Mesendoderm (in vitro differentiated cells): ENCODE data around the gene PEAR1.

Experiments used
- DNase-seq: peaks from one replicate; pipeline ENCODE4 v3.0.0; 2013
- H2AK5ac ChIP-seq: 2 replicates; pipeline ENCODE4 v1.6.1; 2013; ENCODE audit warnings: low read length, inconsistent platforms
- H2BK120ac ChIP-seq: 2 replicates; pipeline ENCODE4 v1.6.1; 2013; ENCODE audit warnings: low read depth, mild to moderate bottlenecking, low read length, moderate library complexity, mixed read lengths
- H2BK15ac ChIP-seq: replicated peaks from 2 replicates; pipeline ENCODE4 v1.6.1; 2013; ENCODE audit warnings: low read depth, mild to moderate bottlenecking, moderate library complexity
- H2BK5ac ChIP-seq: 2 replicates; pipeline ENCODE4 v1.6.1; 2013; ENCODE audit warnings: low read length, inconsistent platforms
- H3K18ac ChIP-seq: 2 replicates; pipeline ENCODE4 v1.6.1; 2013; ENCODE audit warnings: mild to moderate bottlenecking, low read length, mixed read lengths
- H3K23ac ChIP-seq: one replicate; pipeline ENCODE4 v1.6.1; 2013; ENCODE audit warnings: low read length
- H3K27ac ChIP-seq: 2 replicates; pipeline ENCODE4 v1.5.1; 2013; ENCODE audit warnings: low read depth, mild to moderate bottlenecking, inconsistent platforms, low read length, moderate library complexity
- H3K27me3 ChIP-seq: 2 replicates; pipeline ENCODE4 v1.6.1; 2013; ENCODE audit warnings: low read length, control low read depth, mild to moderate bottlenecking, inconsistent platforms; ENCODE audit not compliant: insufficient read depth, poor library complexity
- H3K36me3 ChIP-seq: 2 replicates; pipeline ENCODE4 v1.6.1; 2013; ENCODE audit warnings: low read length, inconsistent platforms; ENCODE audit not compliant: control insufficient read depth, insufficient read depth
- H3K4ac ChIP-seq: one replicate; pipeline ENCODE4 v1.6.1; 2013; ENCODE audit warnings: low read depth, mild to moderate bottlenecking, low read length, moderate library complexity
- H3K4me1 ChIP-seq: 2 replicates; pipeline ENCODE4 v1.6.1; 2013; ENCODE audit warnings: low read depth, low read length, inconsistent platforms; ENCODE audit not compliant: control insufficient read depth
- H3K4me2 ChIP-seq: 2 replicates; pipeline ENCODE4 v1.6.1; 2013; ENCODE audit warnings: low read length
- H3K4me3 ChIP-seq: 2 replicates; pipeline ENCODE4 v1.5.1; 2013; ENCODE audit warnings: mild to moderate bottlenecking, low read length
- H3K56ac ChIP-seq: one replicate; pipeline ENCODE4 v1.6.1; 2013; ENCODE audit warnings: low read length
- H3K79me1 ChIP-seq: 2 replicates; pipeline ENCODE4 v1.6.1; 2013; ENCODE audit warnings: low read length, inconsistent platforms
- H3K79me2 ChIP-seq: 2 replicates; pipeline ENCODE4 v1.6.1; 2013; ENCODE audit warnings: mild to moderate bottlenecking, low read length; ENCODE audit not compliant: control insufficient read depth, insufficient read depth
- H3K9ac ChIP-seq: 2 replicates; pipeline ENCODE4 v1.6.1; 2013; ENCODE audit warnings: low read length, inconsistent platforms
- H4K5ac ChIP-seq: one replicate; pipeline ENCODE4 v1.6.1; 2013; ENCODE audit warnings: low read length
- H4K8ac ChIP-seq: one replicate; pipeline ENCODE4 v1.6.1; 2013; ENCODE audit warnings: low read depth, mild to moderate bottlenecking, control low read depth, low read length, moderate library complexity
- WGBS: extraction: QIAGEN DNeasy Blood & Tissue Kit; methylation state at CpG from one replicate; pipeline ENCODE4 v1.1.7; 2013; ENCODE audit warnings: low lambda C conversion rate, missing lambda C conversion rate; ENCODE audit not compliant: insufficient coverage; ENCODE audit errors: extremely low coverage; 5-methylcytosine and 5-hydroxymethylcytosine counted together

PEAR1 gene

DNA sequence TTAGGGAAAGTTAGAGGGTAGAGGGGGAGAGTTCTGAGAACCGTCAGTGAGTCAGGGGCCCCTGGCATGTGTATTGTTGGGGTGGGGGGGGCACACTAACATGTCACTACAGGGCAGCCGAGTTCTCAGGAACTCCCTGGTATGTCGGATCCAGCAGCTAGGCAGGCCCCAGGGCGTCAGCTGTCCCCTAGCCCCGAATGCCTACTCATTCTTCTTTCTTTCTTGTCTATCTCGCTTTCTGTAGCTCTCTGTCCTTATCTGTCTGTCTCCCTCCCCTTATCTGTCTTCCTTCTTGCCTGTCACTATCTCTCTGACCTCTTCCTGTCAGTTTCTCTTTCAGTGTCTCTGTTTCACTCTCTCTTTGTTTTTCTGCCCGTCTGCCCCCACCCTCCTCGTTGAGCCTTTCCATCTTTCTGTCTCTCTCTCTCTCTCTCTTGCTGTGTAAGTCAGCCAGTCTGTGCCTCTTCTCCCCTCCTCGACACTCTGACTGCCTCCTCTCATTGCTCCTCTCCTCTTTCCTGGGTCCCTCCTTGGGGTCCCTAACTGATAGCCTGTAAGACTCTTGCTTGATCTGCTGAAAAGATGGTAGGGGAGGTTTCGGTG lies 30.4 kb upstream of the PEAR1 start:
- H2BK5ac ChIP-seq, result peak overlapping the region; percentile 54
- DNase-seq, result peak; percentile 82
- peak overlapping the region; percentile 67 for H3K56ac ChIP-seq
- H3K27ac ChIP-seq, result peak overlapping the region; percentile 21
- H3K23ac ChIP-seq, result no peak overlapping the region
- peak overlapping the region; percentile 6 for H3K9ac ChIP-seq
- no peak overlapping the region for H2BK120ac ChIP-seq
- H3K18ac ChIP-seq, result no peak overlapping the region
- H3K36me3 ChIP-seq, result no peaks in the 10 kb centered on the region
- no peak overlapping the region for H2AK5ac ChIP-seq
- no peak overlapping the region for H3K4me3 ChIP-seq
- peaks cover 25% of the 10 kb centered on the region for H3K27me3 ChIP-seq
- H4K8ac ChIP-seq, result no peak overlapping the region
- H3K4ac ChIP-seq, result peak overlapping the region; percentile 17
- H3K79me2 ChIP-seq, result no peaks in the 10 kb centered on the region
- H3K4me2 ChIP-seq, result peak overlapping the region; percentile 37
- H2BK15ac ChIP-seq, result no peak overlapping the region
- no CpG with 5 or more reads among the region's 10 CpGs for WGBS
- H3K79me1 ChIP-seq, result peaks cover 3% of the 10 kb centered on the region
- H3K4me1 ChIP-seq, result peaks cover 10% of the 10 kb centered on the region
- no peak overlapping the region for H4K5ac ChIP-seq

GRCh38 chr1:156863631-156864030 lies 29.9 kb upstream of the PEAR1 start:
- H3K56ac ChIP-seq, result peak overlapping the region; percentile 56
- H3K4me2 ChIP-seq, result no peak overlapping the region
- peak overlapping the region; percentile 54 for H2BK5ac ChIP-seq
- DNase-seq, result no peak
- H3K79me1 ChIP-seq, result peaks cover 3% of the 10 kb centered on the region
- H3K27ac ChIP-seq, result no peak overlapping the region
- peaks cover 9% of the 10 kb centered on the region for H3K4me1 ChIP-seq
- H3K36me3 ChIP-seq, result no peaks in the 10 kb centered on the region
- H4K5ac ChIP-seq, result no peak overlapping the region
- no peak overlapping the region for H4K8ac ChIP-seq
- H3K23ac ChIP-seq, result no peak overlapping the region
- no peak overlapping the region for H3K9ac ChIP-seq
- H3K4ac ChIP-seq, result no peak overlapping the region
- H2BK15ac ChIP-seq, result no peak overlapping the region
- H3K4me3 ChIP-seq, result no peak overlapping the region
- peak overlapping the region; percentile 40 for H2AK5ac ChIP-seq
- WGBS, result no CpG with 5 or more reads among the region's 7 CpGs
- no peaks in the 10 kb centered on the region for H3K79me2 ChIP-seq
- peaks cover 20% of the 10 kb centered on the region for H3K27me3 ChIP-seq
- no peak overlapping the region for H2BK120ac ChIP-seq
- no peak overlapping the region for H3K18ac ChIP-seq

DNA sequence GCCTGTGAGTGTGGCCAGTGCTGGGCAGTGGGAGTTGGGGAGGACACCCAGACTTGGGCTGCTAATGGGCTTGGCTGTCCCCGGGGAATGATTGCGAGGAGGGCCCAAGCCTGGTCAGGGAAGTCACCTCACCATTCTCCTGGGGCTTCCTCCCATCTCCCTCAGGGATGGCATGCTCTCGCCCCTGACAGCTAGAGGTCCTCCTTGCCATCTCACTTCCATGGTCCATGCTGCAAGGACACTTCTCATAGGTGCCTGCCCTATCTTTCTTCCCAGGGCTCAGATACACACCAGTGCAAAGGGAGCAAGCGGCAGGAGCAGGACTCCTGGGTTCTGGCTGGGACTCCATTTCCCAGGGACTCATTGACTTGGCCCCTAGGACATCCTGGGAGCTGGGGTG lies 28.7 kb upstream of the PEAR1 start:
- Histone ChIP-seq H3K4me1 (peaks cover 9% of the 10 kb centered on the region), H3K4me2 (no peak overlapping the region), H3K9ac (no peak overlapping the region), H3K18ac (no peak overlapping the region), H3K27me3 (peaks cover 15% of the 10 kb centered on the region), H3K56ac (no peak overlapping the region), H3K27ac (no peak overlapping the region), H3K4ac (no peak overlapping the region), H3K4me3 (no peak overlapping the region), H4K5ac (no peak overlapping the region), H3K79me1 (peaks cover 3% of the 10 kb centered on the region), H2BK15ac (no peak overlapping the region), H3K79me2 (no peaks in the 10 kb centered on the region), H3K23ac (no peak overlapping the region), H3K36me3 (no peaks in the 10 kb centered on the region), H2BK120ac (no peak overlapping the region), H2BK5ac (no peak overlapping the region), H2AK5ac (no peak overlapping the region), H4K8ac (no peak overlapping the region)
- whole genome bisulfite sequencing, result no CpG with 5 or more reads among the region's 4 CpGs
- no peak for DNase-seq

DNA sequence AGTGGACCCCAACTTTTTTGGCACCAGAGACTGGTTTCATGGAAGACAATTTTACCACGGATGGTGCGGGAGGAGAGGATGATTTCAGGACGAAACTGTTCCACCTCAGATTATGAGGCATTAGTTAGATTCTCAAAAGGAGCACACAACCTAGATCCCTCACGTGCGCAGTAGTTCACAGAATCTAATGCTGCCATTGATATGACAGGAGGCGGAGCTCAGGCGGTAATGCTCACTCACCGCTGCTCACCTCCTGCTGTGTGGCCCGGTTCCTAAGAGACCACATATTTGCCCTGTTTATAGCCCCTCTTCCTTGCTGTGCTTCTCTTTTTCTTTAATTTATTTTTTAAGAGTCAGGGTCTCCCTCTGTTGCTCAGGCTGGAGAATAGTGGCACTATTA lies 28.3 kb upstream of the PEAR1 start:
- DNase-seq, result no peak
- H3K4ac ChIP-seq, result no peak overlapping the region
- no peak overlapping the region for H3K56ac ChIP-seq
- no peak overlapping the region for H3K4me2 ChIP-seq
- no peak overlapping the region for H3K18ac ChIP-seq
- peaks cover 9% of the 10 kb centered on the region for H3K4me1 ChIP-seq
- no peaks in the 10 kb centered on the region for H3K36me3 ChIP-seq
- H3K79me1 ChIP-seq, result peaks cover 3% of the 10 kb centered on the region
- no peak overlapping the region for H2BK120ac ChIP-seq
- H3K79me2 ChIP-seq, result no peaks in the 10 kb centered on the region
- H3K9ac ChIP-seq, result no peak overlapping the region
- no peak overlapping the region for H2AK5ac ChIP-seq
- whole genome bisulfite sequencing, result no CpG with 5 or more reads among the region's 9 CpGs
- H4K5ac ChIP-seq, result no peak overlapping the region
- peaks cover 14% of the 10 kb centered on the region for H3K27me3 ChIP-seq
- no peak overlapping the region for H2BK15ac ChIP-seq
- H3K23ac ChIP-seq, result no peak overlapping the region
- no peak overlapping the region for H2BK5ac ChIP-seq
- no peak overlapping the region for H4K8ac ChIP-seq
- H3K4me3 ChIP-seq, result no peak overlapping the region
- no peak overlapping the region for H3K27ac ChIP-seq

DNA sequence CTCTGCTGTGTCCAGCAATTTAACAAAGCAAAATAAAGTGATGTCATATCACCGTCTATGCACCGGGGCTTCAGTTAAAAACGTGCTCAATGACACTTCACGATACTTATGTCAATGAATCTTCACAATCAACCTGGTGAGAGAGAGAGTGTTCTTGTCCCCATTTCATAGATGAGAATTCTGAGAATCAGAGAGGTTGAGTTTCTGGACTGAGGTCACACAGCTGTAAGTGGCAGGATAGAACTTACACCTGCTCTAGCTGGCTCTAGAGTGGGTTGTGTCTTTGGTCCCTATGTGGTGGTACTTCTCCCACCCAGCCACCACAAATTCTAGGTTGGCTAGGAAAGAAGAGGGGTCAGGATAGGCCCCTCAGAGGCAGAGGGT lies 27.7 kb upstream of the PEAR1 start:
- Histone ChIP-seq H3K4ac (no peak overlapping the region), H3K4me1 (peaks cover 9% of the 10 kb centered on the region), H3K23ac (no peak overlapping the region), H3K79me2 (no peaks in the 10 kb centered on the region), H3K4me3 (no peak overlapping the region), H3K18ac (no peak overlapping the region), H2BK15ac (no peak overlapping the region), H4K5ac (no peak overlapping the region), H2BK120ac (no peak overlapping the region), H3K36me3 (no peaks in the 10 kb centered on the region), H3K27me3 (peaks cover 14% of the 10 kb centered on the region), H3K56ac (no peak overlapping the region), H3K4me2 (no peak overlapping the region), H3K79me1 (peaks cover 3% of the 10 kb centered on the region), H2BK5ac (no peak overlapping the region), H2AK5ac (no peak overlapping the region), H3K9ac (no peak overlapping the region), H4K8ac (no peak overlapping the region), H3K27ac (no peak overlapping the region)
- no peak for DNase-seq
- WGBS, result no CpG with 5 or more reads among the region's 4 CpGs

DNA sequence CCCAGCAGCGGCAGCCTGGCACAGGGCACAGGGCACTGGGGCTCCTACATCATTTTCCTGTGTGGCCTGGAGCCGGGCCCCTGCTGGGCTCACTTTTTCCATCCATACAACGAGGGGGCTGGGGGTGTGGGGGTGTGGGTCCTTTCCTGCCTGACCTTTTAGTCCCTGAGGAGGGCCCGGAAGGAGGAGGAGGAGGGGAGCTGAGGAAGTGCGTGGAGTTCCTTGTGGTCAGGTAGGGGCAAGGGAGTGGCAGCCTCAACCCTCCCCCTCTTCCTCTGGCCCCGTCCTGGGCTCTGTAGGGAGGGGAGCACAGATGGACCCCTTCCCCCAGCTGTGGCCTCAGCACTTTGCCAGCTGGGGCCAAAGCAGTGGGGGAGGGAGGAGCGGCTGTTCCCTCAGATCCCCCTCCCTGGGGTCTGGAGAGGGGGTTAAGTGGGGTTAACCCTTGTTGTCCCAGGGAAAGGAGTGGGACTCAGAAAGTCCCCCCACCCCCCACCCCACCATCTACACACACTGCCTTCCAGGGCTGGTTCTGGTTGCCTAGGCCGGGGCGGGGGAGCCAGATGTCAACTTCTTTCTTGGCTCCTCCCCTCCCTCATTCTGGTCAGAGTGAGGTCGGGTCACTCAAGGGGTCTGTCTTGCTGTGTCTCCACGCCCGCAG lies 27.1 kb upstream of the PEAR1 start:
- Histone ChIP-seq H3K4me3 (no peak overlapping the region), H2BK120ac (no peak overlapping the region), H2AK5ac (no peak overlapping the region), H3K27me3 (peaks cover 9% of the 10 kb centered on the region), H3K27ac (no peak overlapping the region), H3K79me2 (no peaks in the 10 kb centered on the region), H3K56ac (no peak overlapping the region), H3K23ac (no peak overlapping the region), H3K4me1 (peaks cover 9% of the 10 kb centered on the region), H4K5ac (no peak overlapping the region), H3K79me1 (peaks cover 3% of the 10 kb centered on the region), H3K4ac (no peak overlapping the region), H3K9ac (no peak overlapping the region), H3K4me2 (no peak overlapping the region), H4K8ac (no peak overlapping the region), H3K36me3 (no peaks in the 10 kb centered on the region), H3K18ac (no peak overlapping the region), H2BK5ac (no peak overlapping the region), H2BK15ac (no peak overlapping the region)
- DNase-seq, result no peak
- WGBS, result no CpG with 5 or more reads among the region's 12 CpGs
